Bronchial epithelial cell (primary cell): ENCODE measurements around the gene CRYL1. TPM values are rescaled to one million over a fixed set of nuclear protein-coding genes. Genes with fewer than 3 reads are reported as not detected.

Experiments
- DNase-seq: peaks from one replicate; pipeline ENCODE4 v3.0.0-alpha.2; 2010; ENCODE audit warnings: low read depth
- FAIRE-seq: peaks from 2 replicates; lab custom pipeline; 2011; peaks lifted over from hg19 to GRCh38; lab: Jason Lieb, UNC
- H3K27me3 ChIP-seq: 2 replicates; pipeline ENCODE4 v1.5.1; 2011; ENCODE audit warnings: low read length; ENCODE audit not compliant: control insufficient read depth, insufficient read depth
- H3K36me3 ChIP-seq: 2 replicates; pipeline ENCODE4 v1.5.1; 2011; ENCODE audit warnings: low read length; ENCODE audit not compliant: control insufficient read depth, insufficient read depth
- H3K4me3 ChIP-seq: 2 replicates; pipeline ENCODE4 v1.5.1; 2011; ENCODE audit warnings: mild to moderate bottlenecking, low read depth, low read length, control low read depth
- CTCF ChIP-seq: IDR thresholded peaks from 2 replicates; pipeline ENCODE4 v1.5.1; 2011; ENCODE audit warnings: mild to moderate bottlenecking, moderate library complexity, low read length, control low read depth, inconsistent platforms; ENCODE audit not compliant: insufficient read depth, severe bottlenecking
- total RNA-seq: library from RNA; depleted of rRNA; stranded (reverse); fragments of >200 nt; gene quantifications from 2 replicates; pipeline ENCODE4 v1.2.1, GENCODE V29; 2014

Gene CRYL1
- total RNA-seq, 1 donor from 2014 or later = 17.9 TPM

GRCh38 chr13:20567881-20568528 lies 42.3 kb upstream of the CRYL1 start:
- H3K27me3 ChIP-seq = no peaks in the 10 kb centered on the region
- TF ChIP-seq CTCF = no peak
- no peak for FAIRE-seq
- peak overlapping the region; percentile 74 for H3K4me3 ChIP-seq
- H3K36me3 ChIP-seq = no peaks in the 10 kb centered on the region
- no peak for DNase-seq

DNA sequence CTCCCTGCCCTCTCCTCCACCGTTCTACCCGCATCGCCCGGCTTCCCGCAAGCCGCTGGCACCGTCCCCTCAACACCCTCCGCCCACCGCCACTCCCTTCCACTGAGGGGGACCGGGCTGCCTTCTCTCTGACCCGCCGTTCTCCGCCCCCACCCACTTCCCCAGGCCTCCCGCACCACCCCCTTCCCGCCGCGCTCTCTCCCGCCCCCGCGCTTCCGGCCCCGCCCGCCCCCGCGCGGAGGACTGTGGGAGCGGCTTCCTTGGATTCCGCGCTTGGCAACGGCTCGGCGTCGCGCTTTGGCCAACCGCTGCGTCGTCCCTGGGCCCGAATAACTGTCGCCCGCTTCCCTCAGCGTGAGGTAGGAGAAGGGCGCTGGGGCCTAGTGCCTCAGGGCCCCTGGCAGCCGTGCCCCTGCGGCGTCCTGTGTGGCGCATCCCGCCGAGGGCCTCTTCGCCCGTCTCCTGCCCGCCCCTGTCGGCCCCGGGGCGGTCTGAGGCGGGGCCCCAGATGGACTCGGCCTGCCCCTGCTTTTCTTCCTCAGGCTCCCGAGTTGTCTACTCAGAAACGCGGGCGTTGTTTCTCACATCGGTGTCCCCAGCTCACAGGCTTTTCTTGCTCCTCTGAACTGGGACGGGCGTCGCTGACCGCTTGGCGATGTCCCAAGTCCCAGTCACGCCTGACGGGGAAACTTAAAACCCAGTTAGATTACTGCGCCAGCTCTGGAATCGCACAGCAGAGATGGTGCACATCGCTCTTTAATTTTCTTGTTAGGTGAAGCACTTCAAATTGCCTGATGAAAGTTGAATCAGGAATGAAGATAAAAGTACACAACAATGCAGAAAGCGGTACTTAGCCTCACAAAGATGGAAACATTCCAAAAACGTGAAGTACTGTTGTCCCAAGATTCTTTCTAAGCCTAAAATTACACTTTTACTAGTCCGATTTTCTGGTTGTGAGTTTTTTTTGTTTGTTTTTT lies 41.5 kb upstream of the CRYL1 start, which contains the start of gene IFT88:
Gene IFT88 (plus strand): TSS at position 260 of the 977 bp plus-strand sequence. CDS start 7,229 bp downstream, outside the sequence.
- H3K4me3 ChIP-seq = peak within 1 kb of the TSS; percentile 74
- no peaks in the 10 kb centered on the region for H3K36me3 ChIP-seq
- FAIRE-seq (no peak), DNase-seq (peak; percentile 60)
- no peaks in the 10 kb centered on the region for H3K27me3 ChIP-seq
- no peak for TF ChIP-seq CTCF

DNA sequence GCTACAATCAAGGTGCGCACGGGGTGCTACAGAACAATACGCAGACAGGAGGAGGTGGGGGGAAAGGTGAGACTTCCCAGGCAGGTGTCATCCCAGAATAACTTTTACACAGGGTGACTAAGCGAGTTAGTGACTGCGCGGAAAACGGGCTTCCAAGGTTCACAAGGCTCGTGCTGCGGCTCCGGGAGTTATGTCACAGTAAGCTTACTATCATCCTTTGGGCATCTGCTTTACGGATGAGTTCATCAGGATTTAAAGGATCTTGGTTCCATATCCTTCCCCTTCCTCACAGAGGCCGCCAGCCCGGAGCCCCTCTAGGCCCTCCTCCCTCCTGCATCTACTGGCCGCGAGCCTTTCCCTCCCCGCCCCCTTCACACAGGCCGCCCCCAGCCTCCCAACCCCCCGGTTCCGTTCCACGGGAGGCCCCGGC lies 40.8 kb upstream of the CRYL1 start:
- peak; percentile 83 for DNase-seq
- FAIRE-seq = no peak

GRCh38 chr13:20565115-20565736 lies 39.6 kb upstream of the CRYL1 start:
- FAIRE-seq = no peak
- H3K4me3 ChIP-seq = no peak overlapping the region
- DNase-seq = peak; percentile 26

More for the DNA sequence above, 40.8 kb upstream of the CRYL1 start:
- Histone ChIP-seq H3K4me3 (peak overlapping the region; percentile 74), H3K27me3 (no peaks in the 10 kb centered on the region), H3K36me3 (no peaks in the 10 kb centered on the region)
- no peak for TF ChIP-seq CTCF

More at GRCh38 chr13:20565115-20565736, 39.6 kb upstream of the CRYL1 start:
- Histone ChIP-seq H3K27me3 (no peaks in the 10 kb centered on the region), H3K36me3 (no peaks in the 10 kb centered on the region)
- no peak for TF ChIP-seq CTCF
